HCT116 (cell line): ENCODE data around the gene TGM1. TPM values are rescaled to one million over a fixed set of nuclear protein-coding genes. Genes with fewer than 3 reads are reported as not detected.

Experiments used
- ATAC-seq: fragments of 200-7000 bp; cut with Tn5 transposase; 2 replicates; pipeline ENCODE4 v1.9.1; 2020; ENCODE audit warnings: mild to moderate bottlenecking, moderate library complexity
- BruUV-seq: library from RNA; stranded (reverse); fragments of 400-500 nt; replicated peaks from 2 replicates; lab custom pipeline; 2021; lab: Mats Ljungman, UMichigan
- CTCF ChIA-PET: fragments of 300-600 bp; sonication (Branson Sonifier 250); formaldehyde crosslinking; loops from one replicate; lab custom pipeline; 2021; ENCODE audit warnings: antibody characterized with exemption; lab: Charles Lee
- POLR2A ChIA-PET: fragments of 300-600, 350-600 bp; sonication (Branson Sonifier 250); formaldehyde crosslinking; loops from one replicate; lab custom pipeline; 2021; ENCODE audit warnings: antibody characterized with exemption; lab: Charles Lee
- RAD21 ChIA-PET, 2 experiments: fragments of 300-600 bp; sonication (Branson Sonifier 250); formaldehyde crosslinking; loops; one replicate each; lab custom pipeline; 2023; ENCODE audit warnings: low total read pairs in 2 of 2; ENCODE audit not compliant: uncharacterized antibody in 2 of 2, unreplicated experiment in 2 of 2, low non-redundant PET in 1 of 2; lab: Charles Lee
- DNase-seq: peaks from one replicate; pipeline ENCODE4 v3.0.0-alpha.2; 2010; ENCODE audit warnings: low read depth, low spot score
- H2AFZ ChIP-seq: fragments of 200-600 bp; shearing (Covaris generic), sonication (generic); 2 replicates; pipeline ENCODE4 v1.6.1; 2017; ENCODE audit warnings: low read depth, mixed run types, mixed read lengths, antibody characterized with exemption, low read length; ENCODE audit not compliant: poor library complexity, severe bottlenecking
- H3K27ac ChIP-seq: 2 replicates; pipeline ENCODE4 v1.5.1; 2012; ENCODE audit warnings: low read depth, low read length
- H3K27me3 ChIP-seq: fragments of 200-600 bp; sonication (generic); 2 replicates; pipeline ENCODE4 v1.6.1; 2016; ENCODE audit warnings: mixed run types, low read length, mixed read lengths; ENCODE audit not compliant: insufficient read depth
- H3K36me3 ChIP-seq, 2 experiments: fragments of 200-500 bp in 1 of 2; fragments of 200-600 bp in 1 of 2; sonication (Bioruptor generic) in 1 of 2; sonication (generic) in 1 of 2; 2 replicates each; pipeline versions ENCODE4 v1.5.1 to v1.6.1; 2014 to 2016; ENCODE audit warnings: low read length in 2 of 2, inconsistent platforms in 1 of 2, mixed read lengths in 1 of 2, mixed run types in 1 of 2; ENCODE audit not compliant: insufficient read depth in 2 of 2, control insufficient read depth in 1 of 2
- H3K4me1 ChIP-seq, 2 experiments: fragments of 200-600 bp in 1 of 2; sonication (generic) in 1 of 2; 2 replicates each; pipeline versions ENCODE4 v1.5.1 to v1.6.1; 2012 to 2017; ENCODE audit warnings: low read length in 2 of 2, inconsistent platforms in 1 of 2, mild to moderate bottlenecking in 1 of 2, mixed read lengths in 1 of 2, mixed run types in 1 of 2, moderate library complexity in 1 of 2; ENCODE audit not compliant: insufficient read depth in 2 of 2, control insufficient read depth in 1 of 2
- H3K4me2 ChIP-seq: fragments of 200-600 bp; sonication (generic); 2 replicates; pipeline ENCODE4 v1.6.1; 2017; ENCODE audit warnings: mixed run types, low read length, mixed read lengths
- H3K4me3 ChIP-seq, 2 experiments: fragments of 200-600 bp in 1 of 2; sonication (generic) in 1 of 2; replicated peaks in 1 of 2; 2 replicates each; pipeline ENCODE4 v1.5.1; 2011 to 2016; ENCODE audit warnings: low read length in 2 of 2, control low read depth in 1 of 2, low read depth in 1 of 2, mild to moderate bottlenecking in 1 of 2, mixed read lengths in 1 of 2, mixed run types in 1 of 2
- H3K79me2 ChIP-seq: fragments of 200-600 bp; sonication (generic); 2 replicates; pipeline ENCODE4 v1.6.1; 2017; ENCODE audit warnings: mild to moderate bottlenecking, mixed run types, low read length, moderate library complexity, mixed read lengths; ENCODE audit not compliant: insufficient read depth
- H3K9ac ChIP-seq: fragments of 200-600 bp; sonication (generic); 2 replicates; pipeline ENCODE4 v1.6.1; 2016; ENCODE audit warnings: low read length, mixed read lengths
- H3K9me2 ChIP-seq: fragments of 200-600 bp; sonication (generic), shearing (Covaris generic); 2 replicates; pipeline ENCODE4 v1.6.1; 2017; ENCODE audit warnings: mixed run types, mild to moderate bottlenecking, moderate library complexity; ENCODE audit not compliant: insufficient read depth
- H3K9me3 ChIP-seq, 2 experiments: fragments of 200-500 bp in 1 of 2; fragments of 200-600 bp in 1 of 2; sonication (Bioruptor generic) in 1 of 2; sonication (generic) in 1 of 2; 2 replicates each; pipeline ENCODE4 v1.6.1; 2014 to 2017; ENCODE audit warnings: low read length in 2 of 2, mixed read lengths in 2 of 2, inconsistent platforms in 1 of 2, low read depth in 1 of 2, mild to moderate bottlenecking in 1 of 2, mixed run types in 1 of 2, moderate library complexity in 1 of 2; ENCODE audit not compliant: control insufficient read depth in 1 of 2, insufficient read depth in 1 of 2
- H4K20me1 ChIP-seq: fragments of 200-600 bp; sonication (generic), shearing (Covaris generic); 2 replicates; pipeline ENCODE4 v1.6.1; 2017; ENCODE audit warnings: mixed run types, mild to moderate bottlenecking, moderate library complexity; ENCODE audit not compliant: insufficient read depth
- CEBPB ChIP-seq: IDR thresholded peaks from 2 replicates; pipeline ENCODE4 v1.6.1; 2012; ENCODE audit warnings: low read depth
- EZH2 ChIP-seq: fragments of 200-600 bp; sonication (generic); IDR thresholded peaks from 2 replicates; pipeline ENCODE4 v1.6.1; 2017; ENCODE audit warnings: antibody characterized with exemption, mixed run types
- JUND ChIP-seq: IDR thresholded peaks from 2 replicates; pipeline ENCODE4 v1.6.1; 2012
- POLR2A ChIP-seq: IDR thresholded peaks from 2 replicates; pipeline ENCODE4 v1.7.0; 2011; ENCODE audit warnings: borderline replicate concordance; ENCODE audit not compliant: insufficient read depth, insufficient read length; ENCODE audit errors: extremely low read depth
- SP1 ChIP-seq: IDR thresholded peaks from 2 replicates; pipeline ENCODE4 v1.6.1; 2012; ENCODE audit warnings: low read depth
- YY1 ChIP-seq: IDR thresholded peaks from 2 replicates; pipeline ENCODE4 v1.6.1; 2011; ENCODE audit warnings: low read length, low read depth, moderate library complexity, mild to moderate bottlenecking; ENCODE audit not compliant: insufficient replicate concordance; ENCODE audit errors: extremely low read depth
- intact Hi-C: fragments of 100-400 bp; cut with micrococcal nuclease; formaldehyde crosslinking; loops from 2 replicates; pipeline ENCODE4 v1.10.0; 2022
- total RNA-seq: library from RNA; stranded (reverse); gene quantifications from one replicate; pipeline ENCODE4 v1.2.1, GENCODE V29; 2021; ENCODE audit not compliant: unreplicated experiment
- TF ChIP-seq, protein P1 (sequence below): IDR thresholded peaks from 2 replicates; pipeline ENCODE4 v1.6.1; 2012
- TF ChIP-seq, protein P2 (sequence below), 3 experiments: fragments of 200-600 bp in 1 of 3; sonication (generic) in 1 of 3; IDR thresholded peaks in 2 of 3; conservative IDR thresholded peaks in 1 of 3; 2 replicates each; pipeline ENCODE4 v1.5.1; 2012 to 2017; ENCODE audit warnings: low read depth in 2 of 3, low read length in 2 of 3, antibody characterized with exemption in 1 of 3, borderline replicate concordance in 1 of 3, control low read depth in 1 of 3, mild to moderate bottlenecking in 1 of 3, mixed read lengths in 1 of 3, mixed run types in 1 of 3, moderate library complexity in 1 of 3; ENCODE audit not compliant: insufficient read depth in 1 of 3

TGM1 gene
- total RNA-seq, 1 experiment from 2014 or later: 5.6 TPM

DNA sequence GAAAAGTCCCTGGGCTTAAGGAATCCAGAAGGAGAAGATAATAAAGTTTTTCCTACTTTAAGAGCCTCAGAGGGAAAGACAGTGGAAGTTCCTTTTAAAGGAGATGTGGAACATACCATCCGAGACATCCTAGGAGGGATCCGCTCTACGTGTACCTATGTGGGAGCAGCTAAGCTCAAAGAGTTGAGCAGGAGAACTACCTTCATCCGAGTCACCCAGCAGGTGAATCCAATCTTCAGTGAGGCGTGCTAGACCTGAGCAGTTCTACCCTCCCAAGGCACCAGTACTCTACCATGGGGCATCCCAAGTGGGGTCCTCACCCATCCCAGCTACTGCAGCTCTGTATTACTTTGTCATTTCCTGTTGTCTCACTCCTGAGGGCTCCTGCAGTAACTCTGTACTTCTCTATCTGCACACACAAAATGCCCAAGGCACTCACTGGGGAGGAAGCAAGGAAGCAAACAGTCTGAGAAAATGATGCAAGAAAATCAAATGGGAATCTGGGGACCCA lies 24.4 kb downstream of the TGM1 start:
- no TSS peak for BruUV-seq

More for the DNA sequence above, 24.4 kb downstream of the TGM1 start:
- ATAC-seq: no peak
- no peak overlapping the region for H3K4me3 ChIP-seq
- H3K36me3 ChIP-seq: peaks cover 45 to 59% of the 10 kb centered on the region in 2 experiments; a peak in 3 of 4 replicates
- H2AFZ ChIP-seq: no peak overlapping the region
- DNase-seq: no peak
- H3K9ac ChIP-seq: no peak overlapping the region
- H3K27ac ChIP-seq: no peak overlapping the region
- RAD21 ChIA-PET: no interaction called here
- POLR2A ChIA-PET: interaction anchor here (1.1 kb wide), 1 partner anchor 33 kb away, joined by 3 read pairs; the partner anchor contains the start of gene RABGGTA
- peaks cover 12 to 41% of the 10 kb centered on the region in 2 experiments for H3K4me1 ChIP-seq
- H3K27me3 ChIP-seq: no peaks in the 10 kb centered on the region
- H4K20me1 ChIP-seq: no peaks in the 10 kb centered on the region
- intact Hi-C loops: no loop called here
- no peak overlapping the region for H3K4me2 ChIP-seq
- no peaks in the 10 kb centered on the region for H3K9me2 ChIP-seq
- peaks cover 37% of the 10 kb centered on the region for H3K79me2 ChIP-seq
- no peak for TF ChIP-seq EZH2
- TF ChIP-seq SP1: no peak
- TF ChIP-seq CEBPB: no peak
- TF ChIP-seq, protein P1, sequence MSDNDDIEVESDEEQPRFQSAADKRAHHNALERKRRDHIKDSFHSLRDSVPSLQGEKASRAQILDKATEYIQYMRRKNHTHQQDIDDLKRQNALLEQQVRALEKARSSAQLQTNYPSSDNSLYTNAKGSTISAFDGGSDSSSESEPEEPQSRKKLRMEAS: no peak
- TF ChIP-seq POLR2A: no peak
- TF ChIP-seq YY1: no peak
- TF ChIP-seq, protein P2, sequence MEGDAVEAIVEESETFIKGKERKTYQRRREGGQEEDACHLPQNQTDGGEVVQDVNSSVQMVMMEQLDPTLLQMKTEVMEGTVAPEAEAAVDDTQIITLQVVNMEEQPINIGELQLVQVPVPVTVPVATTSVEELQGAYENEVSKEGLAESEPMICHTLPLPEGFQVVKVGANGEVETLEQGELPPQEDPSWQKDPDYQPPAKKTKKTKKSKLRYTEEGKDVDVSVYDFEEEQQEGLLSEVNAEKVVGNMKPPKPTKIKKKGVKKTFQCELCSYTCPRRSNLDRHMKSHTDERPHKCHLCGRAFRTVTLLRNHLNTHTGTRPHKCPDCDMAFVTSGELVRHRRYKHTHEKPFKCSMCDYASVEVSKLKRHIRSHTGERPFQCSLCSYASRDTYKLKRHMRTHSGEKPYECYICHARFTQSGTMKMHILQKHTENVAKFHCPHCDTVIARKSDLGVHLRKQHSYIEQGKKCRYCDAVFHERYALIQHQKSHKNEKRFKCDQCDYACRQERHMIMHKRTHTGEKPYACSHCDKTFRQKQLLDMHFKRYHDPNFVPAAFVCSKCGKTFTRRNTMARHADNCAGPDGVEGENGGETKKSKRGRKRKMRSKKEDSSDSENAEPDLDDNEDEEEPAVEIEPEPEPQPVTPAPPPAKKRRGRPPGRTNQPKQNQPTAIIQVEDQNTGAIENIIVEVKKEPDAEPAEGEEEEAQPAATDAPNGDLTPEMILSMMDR (IDR thresholded peaks at IDR 0.05 in 2 of 3, conservative IDR thresholded peaks at IDR 0.05 in 1 of 3; ENCODE audit: borderline replicate concordance in 1 of 3, insufficient read depth in 1 of 3, low read depth in 2 of 3, low read length in 2 of 3): no peak
- no peak for TF ChIP-seq JUND
- CTCF ChIA-PET: interaction anchor here (1.1 kb wide), 1 partner anchor 193 kb away, joined by 3 read pairs; no protein-coding TSS in a partner anchor
- H3K9me3 ChIP-seq: no peaks in the 10 kb centered on the region
